HepG2 (cell line): ENCODE results near the gene CLEC10A.

Source experiments
- DPF2 ChIP-seq: sonication (generic); formaldehyde crosslinking; IDR thresholded peaks from 2 replicates; pipeline ENCODE4 v1.4.0; 2020; ENCODE audit warnings: mild to moderate bottlenecking, low read depth, missing genetic modification reagents, borderline replicate concordance
- EHMT2 ChIP-seq: fragments of 200-600 bp; sonication (generic); IDR thresholded peaks from 2 replicates; pipeline ENCODE4 v1.7.0; 2017; ENCODE audit warnings: antibody characterized with exemption, low read depth, low read length, borderline replicate concordance
- FLYWCH1 ChIP-seq: sonication (generic); formaldehyde crosslinking; IDR thresholded peaks from 2 replicates; pipeline ENCODE4 v1.8.1; 2023; ENCODE audit warnings: mild to moderate bottlenecking, missing genetic modification reagents
- KMT2A ChIP-seq: sonication (generic); formaldehyde crosslinking; IDR thresholded peaks from 2 replicates; pipeline ENCODE4 v1.4.0; 2020; ENCODE audit warnings: missing genetic modification reagents
- MAFG ChIP-seq: sonication (generic); formaldehyde crosslinking; IDR thresholded peaks from 2 replicates; pipeline ENCODE4 v1.5.1; 2020; ENCODE audit warnings: mild to moderate bottlenecking, missing genetic modification reagents
- PAXIP1 ChIP-seq: sonication (generic); formaldehyde crosslinking; conservative IDR thresholded peaks from 2 replicates; pipeline ENCODE4 v1.4.0; 2020; ENCODE audit warnings: mild to moderate bottlenecking, missing genetic modification reagents, moderate library complexity
- SP2 ChIP-seq: sonication (generic); formaldehyde crosslinking; IDR thresholded peaks from 2 replicates; pipeline ENCODE4 v1.5.1; 2020; ENCODE audit warnings: mild to moderate bottlenecking, missing genetic modification reagents
- THYN1 ChIP-seq: sonication (generic); formaldehyde crosslinking; IDR thresholded peaks from 2 replicates; pipeline ENCODE4 v1.8.1; 2023; ENCODE audit warnings: low read depth, mild to moderate bottlenecking, moderate library complexity, missing genetic modification reagents, borderline replicate concordance
- TP53 ChIP-seq: sonication (generic); formaldehyde crosslinking; conservative IDR thresholded peaks from 2 replicates; pipeline ENCODE4 v1.4.0; 2020; ENCODE audit warnings: missing genetic modification reagents
- ZNF280B ChIP-seq: sonication (generic); formaldehyde crosslinking; IDR thresholded peaks from 2 replicates; pipeline ENCODE4 v1.5.0; 2020; ENCODE audit warnings: missing genetic modification reagents, mild to moderate bottlenecking, borderline replicate concordance
- ZNF513 ChIP-seq: sonication (generic); formaldehyde crosslinking; conservative IDR thresholded peaks from 2 replicates; pipeline ENCODE4 v1.5.0; 2020; ENCODE audit warnings: missing genetic modification reagents
- ZNF670 ChIP-seq: sonication (generic); formaldehyde crosslinking; IDR thresholded peaks from 2 replicates; pipeline ENCODE4 v1.8.0; 2022; ENCODE audit warnings: mild to moderate bottlenecking, missing genetic modification reagents, borderline replicate concordance

- TF ChIP-seq ZNF280B (no peak), PAXIP1 (CRISPR knock-in tag) (no peak), SP2 (no peak), ZNF670 (CRISPR knock-in tag) (no peak), DPF2 (CRISPR knock-in tag) (no peak), EHMT2 (no peak), THYN1 (CRISPR knock-in tag) (no peak), ZNF513 (no peak), KMT2A (CRISPR knock-in tag) (no peak), FLYWCH1 (no peak), TP53 (no peak), MAFG (CRISPR knock-in tag) (no peak)
Observed at GRCh38 chr17:7107012-7107754, 27.1 kb upstream of the CLEC10A start.
